ENCODE results near the gene KRTAP4-3. TPM values are rescaled to one million over a fixed set of nuclear protein-coding genes. Genes with fewer than 3 reads are reported as not detected.

The KRTAP4-3 gene
- total and polyA plus RNA-seq, 2 of the 13 experiments (the other 11 are each of a cell fraction or from before 2014, with no cell fraction given) = not detected

DNA sequence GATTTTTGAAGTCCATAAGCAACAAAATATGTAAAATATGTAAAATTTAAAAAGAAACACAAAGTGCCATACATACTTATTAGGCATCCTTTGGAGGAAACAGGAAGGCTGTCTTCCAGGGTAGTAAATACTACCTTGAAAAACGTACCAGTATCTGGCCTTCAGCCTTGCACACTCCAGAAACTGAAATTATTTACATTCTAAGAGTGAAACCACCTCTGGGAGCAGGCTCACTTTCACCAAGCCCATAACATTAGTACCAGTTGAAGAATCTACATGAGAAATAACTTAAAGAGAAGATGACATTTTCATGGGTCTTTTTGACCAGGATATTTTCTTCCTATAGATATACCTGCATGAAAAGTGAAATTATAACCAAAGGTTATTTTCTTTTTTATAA lies 28.0 kb upstream of the KRTAP4-3 start:
- ChIA-PET POLR2A (no interaction called here), CTCF (ENCODE audit: low intra/inter-chr PET ratio, low total read pairs) (no interaction called here)
- no peak overlapping the region for H3K4me3 ChIP-seq (replicated peaks in 1 of 3; ENCODE audit: insufficient read depth in 1 of 3, low read depth in 2 of 3, low read length in 3 of 3)
- no peak overlapping the region for H3K4me2 ChIP-seq (ENCODE audit: low read depth, low read length)
- no peaks in the 10 kb centered on the region for H4K20me1 ChIP-seq (ENCODE audit: insufficient read depth, low read length)
- H3K4me1 ChIP-seq (ENCODE audit: insufficient read depth, low read length) = no peaks in the 10 kb centered on the region
- no peak for FAIRE-seq
- H3K36me3 ChIP-seq (replicated peaks in 1 of 2; ENCODE audit: control insufficient read depth in 1 of 2, insufficient read depth in 2 of 2, low read length in 2 of 2) = no peaks in the 10 kb centered on the region
- H3K9ac ChIP-seq (ENCODE audit: insufficient read depth, low read depth, low read length) = no peak overlapping the region
- H2AFZ ChIP-seq (ENCODE audit: low read length) = no peak overlapping the region
- no peaks in the 10 kb centered on the region for H3K27me3 ChIP-seq (ENCODE audit: control insufficient read depth in 1 of 2, insufficient read depth in 2 of 2, low read length in 2 of 2)
- 4% methylated on average over 1 of the region's 1 CpG for WGBS (ENCODE audit: low lambda C conversion rate)
- BruUV-seq (replicated peaks) = no TSS peak
- no peak for TF ChIP-seq ELF1 (CRISPR knock-in tag; IDR thresholded peaks at IDR 0.05)
- no peak for TF ChIP-seq NBN (conservative IDR thresholded peaks at IDR 0.05)
- TF ChIP-seq TOPORS (CRISPR knock-in tag; IDR thresholded peaks at IDR 0.05) = no peak
- ATAC-seq = no peak
- no peaks in the 10 kb centered on the region for H3K79me2 ChIP-seq (ENCODE audit: insufficient read depth, low read length)
- H3K9me3 ChIP-seq (ENCODE audit: low read length) = no peaks in the 10 kb centered on the region
- intact Hi-C loops (cut with micrococcal nuclease; ENCODE audit: unreplicated experiment) = no loop called here
- DNase-seq (ENCODE audit: low spot score) = no peak
- H3K27ac ChIP-seq (ENCODE audit: extremely low read length, insufficient read depth, low read length) = no peak overlapping the region
- in situ Hi-C loops (cut with HindIII; ENCODE audit: extremely low pct_ligation_motif_present, low pct_unique_long_range_greater_than_20kb) = no loop called here

DNA sequence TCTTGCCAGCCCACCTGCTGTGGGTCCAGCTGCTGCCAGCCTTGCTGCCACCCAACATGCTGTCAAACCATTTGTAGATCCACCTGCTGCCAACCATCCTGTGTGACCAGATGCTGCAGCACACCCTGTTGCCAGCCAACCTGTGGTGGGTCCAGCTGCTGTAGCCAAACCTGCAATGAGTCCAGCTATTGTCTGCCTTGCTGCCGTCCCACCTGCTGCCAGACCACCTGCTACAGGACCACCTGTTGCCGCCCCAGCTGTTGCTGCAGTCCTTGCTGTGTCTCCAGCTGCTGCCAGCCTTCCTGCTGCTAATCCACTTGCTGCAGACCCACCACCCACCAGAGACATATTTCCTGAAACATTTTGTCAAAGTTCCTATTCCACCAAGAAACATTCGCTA lies 22.3 kb upstream of the KRTAP4-3 start:
- in situ Hi-C loops (cut with HindIII; ENCODE audit: extremely low pct_ligation_motif_present, low pct_unique_long_range_greater_than_20kb) (no loop called here), intact Hi-C loops (cut with micrococcal nuclease; ENCODE audit: unreplicated experiment) (no loop called here)
- CTCF ChIA-PET (ENCODE audit: low intra/inter-chr PET ratio, low total read pairs) = no interaction called here
- WGBS (ENCODE audit: low lambda C conversion rate) = 0% methylated on average over 1 of the region's 3 CpGs
- FAIRE-seq (no peak), DNase-seq (ENCODE audit: low spot score) (no peak), ATAC-seq (no peak)
- Histone ChIP-seq H3K9ac (ENCODE audit: insufficient read depth, low read depth, low read length) (no peak overlapping the region), H3K27ac (ENCODE audit: extremely low read length, insufficient read depth, low read length) (no peak overlapping the region), H4K20me1 (ENCODE audit: insufficient read depth, low read length) (no peaks in the 10 kb centered on the region), H3K79me2 (ENCODE audit: insufficient read depth, low read length) (no peaks in the 10 kb centered on the region), H3K36me3 (replicated peaks in 1 of 2; ENCODE audit: control insufficient read depth in 1 of 2, insufficient read depth in 2 of 2, low read length in 2 of 2) (no peaks in the 10 kb centered on the region), H3K4me3 (replicated peaks in 1 of 3; ENCODE audit: insufficient read depth in 1 of 3, low read depth in 2 of 3, low read length in 3 of 3) (no peak overlapping the region), H2AFZ (ENCODE audit: low read length) (no peak overlapping the region), H3K4me2 (ENCODE audit: low read depth, low read length) (no peak overlapping the region), H3K9me3 (ENCODE audit: low read length) (no peaks in the 10 kb centered on the region), H3K4me1 (ENCODE audit: insufficient read depth, low read length) (no peaks in the 10 kb centered on the region), H3K27me3 (ENCODE audit: control insufficient read depth in 1 of 2, insufficient read depth in 2 of 2, low read length in 2 of 2) (0 out of 5 replicates have a peak, but pooled peaks cover 0 to 5% of the 10 kb centered on the region in 2 experiments)
- POLR2A ChIA-PET = no interaction called here
- TF ChIP-seq HOXA7 (CRISPR knock-in tag; IDR thresholded peaks at IDR 0.05) (no peak), ZFYVE20 (CRISPR knock-in tag; IDR thresholded peaks at IDR 0.05; ENCODE audit: borderline replicate concordance, low read depth) (no peak), ZNF614 (CRISPR knock-in tag; IDR thresholded peaks at IDR 0.05; ENCODE audit: borderline replicate concordance) (no peak)
- TF ChIP-seq, protein P1, sequence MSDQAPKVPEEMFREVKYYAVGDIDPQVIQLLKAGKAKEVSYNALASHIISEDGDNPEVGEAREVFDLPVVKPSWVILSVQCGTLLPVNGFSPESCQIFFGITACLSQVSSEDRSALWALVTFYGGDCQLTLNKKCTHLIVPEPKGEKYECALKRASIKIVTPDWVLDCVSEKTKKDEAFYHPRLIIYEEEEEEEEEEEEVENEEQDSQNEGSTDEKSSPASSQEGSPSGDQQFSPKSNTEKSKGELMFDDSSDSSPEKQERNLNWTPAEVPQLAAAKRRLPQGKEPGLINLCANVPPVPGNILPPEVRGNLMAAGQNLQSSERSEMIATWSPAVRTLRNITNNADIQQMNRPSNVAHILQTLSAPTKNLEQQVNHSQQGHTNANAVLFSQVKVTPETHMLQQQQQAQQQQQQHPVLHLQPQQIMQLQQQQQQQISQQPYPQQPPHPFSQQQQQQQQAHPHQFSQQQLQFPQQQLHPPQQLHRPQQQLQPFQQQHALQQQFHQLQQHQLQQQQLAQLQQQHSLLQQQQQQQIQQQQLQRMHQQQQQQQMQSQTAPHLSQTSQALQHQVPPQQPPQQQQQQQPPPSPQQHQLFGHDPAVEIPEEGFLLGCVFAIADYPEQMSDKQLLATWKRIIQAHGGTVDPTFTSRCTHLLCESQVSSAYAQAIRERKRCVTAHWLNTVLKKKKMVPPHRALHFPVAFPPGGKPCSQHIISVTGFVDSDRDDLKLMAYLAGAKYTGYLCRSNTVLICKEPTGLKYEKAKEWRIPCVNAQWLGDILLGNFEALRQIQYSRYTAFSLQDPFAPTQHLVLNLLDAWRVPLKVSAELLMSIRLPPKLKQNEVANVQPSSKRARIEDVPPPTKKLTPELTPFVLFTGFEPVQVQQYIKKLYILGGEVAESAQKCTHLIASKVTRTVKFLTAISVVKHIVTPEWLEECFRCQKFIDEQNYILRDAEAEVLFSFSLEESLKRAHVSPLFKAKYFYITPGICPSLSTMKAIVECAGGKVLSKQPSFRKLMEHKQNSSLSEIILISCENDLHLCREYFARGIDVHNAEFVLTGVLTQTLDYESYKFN (CRISPR knock-in tag; conservative IDR thresholded peaks at IDR 0.05) = no peak
- BruUV-seq (replicated peaks) = no TSS peak

Measured in HepG2 (cell line).